Upper lobe of left lung (tissue), 6 donors: ENCODE results near the gene CYP26A1. TPM values are rescaled to one million over a fixed set of nuclear protein-coding genes. Genes with fewer than 3 reads are reported as not detected.

Experiments used
- ATAC-seq, 2 donors: fragments of 200-7000 bp; cut with Tn5 transposase; one replicate each; pipeline ENCODE4 v1.9.1; 2022; ENCODE audit warnings: mild to moderate bottlenecking in 2 of 2, moderate library complexity in 2 of 2; ENCODE audit not compliant: low FRiP score in 2 of 2
- DNase-seq, 2 donors: peaks; one replicate each; pipeline ENCODE4 v3.0.0-alpha.2; 2019 to 2020
- H3K27ac ChIP-seq, 4 donors: fragments of 200-600 bp; sonication (generic); one replicate each; pipeline ENCODE4 v1.5.1; 2016 to 2019
- H3K27me3 ChIP-seq, 4 donors: fragments of 200-600 bp; sonication (generic); one replicate each; pipeline ENCODE4 v1.5.1; 2017 to 2019
- H3K36me3 ChIP-seq, 4 donors: fragments of 200-600 bp; sonication (generic); one replicate each; pipeline ENCODE4 v1.5.1; 2016 to 2019
- H3K4me1 ChIP-seq, 4 donors: fragments of 200-600 bp; sonication (generic); one replicate each; pipeline ENCODE4 v1.5.1; 2018 to 2019
- H3K4me3 ChIP-seq, 4 donors: fragments of 200-600 bp; sonication (generic); one replicate each; pipeline ENCODE4 v1.5.1; 2017 to 2019; ENCODE audit warnings: mild to moderate bottlenecking in 2 of 4, moderate library complexity in 1 of 4
- H3K9me3 ChIP-seq, 4 donors: fragments of 200-600 bp; sonication (generic); one replicate each; pipeline ENCODE4 v1.5.1; 2018 to 2019
- CTCF ChIP-seq, 6 experiments: fragments of 450-650 bp in 4 of 6; fragments of 200-600 bp in 2 of 6; sonication (generic) in 2 of 6; IDR thresholded peaks; one replicate each; pipeline ENCODE4 v1.5.1; 2016 to 2019; ENCODE audit warnings: antibody characterized with exemption in 6 of 6
- EP300 ChIP-seq, 4 donors: sonication (generic); formaldehyde crosslinking; IDR thresholded peaks; one replicate each; pipeline ENCODE4 v1.5.1; 2017; ENCODE audit warnings: antibody characterized with exemption in 4 of 4, control low read depth in 2 of 4
- POLR2A ChIP-seq, 4 donors: fragments of 450-650 bp; IDR thresholded peaks; one replicate each; pipeline ENCODE4 v1.5.1; 2016 to 2017; ENCODE audit warnings: antibody characterized with exemption in 4 of 4, mild to moderate bottlenecking in 2 of 4
- POLR2AphosphoS5 ChIP-seq, 2 donors: sonication (generic); formaldehyde crosslinking; IDR thresholded peaks; one replicate each; pipeline ENCODE4 v1.5.1; 2017; ENCODE audit warnings: antibody characterized with exemption in 2 of 2
- WGBS, 2 donors: methylation state at CpG; one replicate each; pipeline ENCODE4 v1.1.5; 2017 to 2018; 5-methylcytosine and 5-hydroxymethylcytosine counted together
- total RNA-seq, 6 donors: library from RNA; depleted of rRNA in 4 of 6; stranded (reverse); fragments of >200 nt in 4 of 6; gene quantifications; one replicate each; pipeline versions ENCODE4 v1.1.0 to v1.2.1, GENCODE V29; 2016 to 2021
- donor health status: DM: no; HTN: no; CAD: no; lungs with moderate emphysema.
- donor health status: DM: no; HTN: yes; CAD: no; lungs with severe emphysema.

CYP26A1 gene
- total RNA-seq, 6 donors from 2014 or later: not detected

DNA sequence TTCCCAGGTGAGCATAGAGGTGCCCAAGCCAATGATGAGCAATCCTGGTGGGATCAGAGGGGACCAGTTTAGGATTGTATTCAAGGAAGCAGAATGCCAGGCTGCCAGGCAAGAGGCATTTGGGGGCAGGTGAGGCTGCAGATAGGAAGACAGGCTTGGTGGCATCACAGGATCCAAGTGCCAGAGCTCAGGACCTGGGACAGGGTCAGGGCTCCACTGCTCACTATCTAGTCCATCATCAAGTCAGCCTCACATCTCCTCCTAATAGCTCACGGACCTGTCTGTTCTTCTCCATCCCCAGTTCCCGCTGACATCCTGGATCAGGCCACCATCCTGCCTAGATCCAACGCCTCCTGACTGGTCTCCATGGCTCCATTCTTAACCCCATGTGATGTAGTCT is 47.6 kb downstream of the CYP26A1 start:
- DNase-seq (no peak), ATAC-seq (no peak)
- Histone ChIP-seq H3K4me1 (no peaks in the 10 kb centered on the region), H3K27ac (no peak overlapping the region), H3K9me3 (peaks cover under 1 to 8% (median 4%) of the 10 kb centered on the region in 4 donors), H3K27me3 (no peaks in the 10 kb centered on the region), H3K36me3 (no peaks in the 10 kb centered on the region), H3K4me3 (no peak overlapping the region)
- WGBS, 2 donors: 92% methylated on average over 3 of the region's 3 CpGs
- TF ChIP-seq POLR2AphosphoS5 (IDR thresholded peaks at IDR 0.05): no peak
- no peak for TF ChIP-seq POLR2A (IDR thresholded peaks at IDR 0.05)
- TF ChIP-seq EP300 (IDR thresholded peaks at IDR 0.05): no peak
- TF ChIP-seq CTCF (IDR thresholded peaks at IDR 0.05): no peak

DNA sequence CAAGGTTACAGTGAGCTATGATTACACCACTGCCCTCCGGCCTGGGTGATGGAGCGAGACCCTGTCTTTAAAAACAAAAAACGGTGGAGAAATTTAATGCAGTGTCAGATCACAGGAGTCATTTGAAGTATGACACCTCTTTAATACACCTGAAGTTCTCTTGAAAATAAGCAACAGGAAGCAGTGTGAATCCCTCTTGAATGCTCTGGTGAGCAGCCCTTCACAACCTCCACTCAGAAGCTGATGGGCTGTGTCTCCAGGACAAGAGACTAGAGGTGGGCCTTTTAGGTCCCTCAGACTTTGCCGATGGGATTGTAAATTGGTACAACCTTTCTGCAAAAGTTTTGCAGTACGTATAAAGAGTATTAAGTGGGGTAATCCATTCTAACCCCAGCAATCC is 50.1 kb downstream of the CYP26A1 start:
- 89 to 95% methylated on average over 5 of the region's 5 CpGs for WGBS, 2 donors
- H3K36me3 ChIP-seq: no peaks in the 10 kb centered on the region
- DNase-seq (no peak), ATAC-seq (no peak)
- no peak for TF ChIP-seq EP300 (IDR thresholded peaks at IDR 0.05)
- TF ChIP-seq POLR2A (IDR thresholded peaks at IDR 0.05): no peak
- TF ChIP-seq POLR2AphosphoS5 (IDR thresholded peaks at IDR 0.05): no peak
- TF ChIP-seq CTCF (IDR thresholded peaks at IDR 0.05): no peak
- H3K4me3 ChIP-seq: no peak overlapping the region
- H3K9me3 ChIP-seq: peaks cover 4 to 24% (median 15%) of the 10 kb centered on the region in 4 donors
- no peaks in the 10 kb centered on the region for H3K4me1 ChIP-seq
- no peaks in the 10 kb centered on the region for H3K27me3 ChIP-seq
- H3K27ac ChIP-seq: no peak overlapping the region

GRCh38 chr10:93124580-93125318 is 51.1 kb downstream of the CYP26A1 start:
- WGBS, 2 donors: 41 to 50% methylated on average over 6 of the region's 6 CpGs
- Histone ChIP-seq H3K9me3 (peaks cover 4 to 24% (median 15%) of the 10 kb centered on the region in 4 donors), H3K4me3 (no peak overlapping the region), H3K27ac (no peak overlapping the region), H3K4me1 (no peaks in the 10 kb centered on the region), H3K27me3 (no peaks in the 10 kb centered on the region), H3K36me3 (no peaks in the 10 kb centered on the region)
- TF ChIP-seq EP300 (IDR thresholded peaks at IDR 0.05): no peak
- no peak for TF ChIP-seq POLR2A (IDR thresholded peaks at IDR 0.05)
- TF ChIP-seq CTCF (IDR thresholded peaks at IDR 0.05): no peak
- TF ChIP-seq POLR2AphosphoS5 (IDR thresholded peaks at IDR 0.05): no peak
- no peak for ATAC-seq
- DNase-seq: no peak

GRCh38 chr10:93125966-93126365 is 52.3 kb downstream of the CYP26A1 start:
- Histone ChIP-seq H3K36me3 (no peaks in the 10 kb centered on the region), H3K4me1 (no peaks in the 10 kb centered on the region), H3K27ac (no peak overlapping the region), H3K4me3 (no peak overlapping the region), H3K27me3 (no peaks in the 10 kb centered on the region), H3K9me3 (peaks cover 4 to 24% (median 15%) of the 10 kb centered on the region in 4 donors)
- 84 to 95% methylated on average over 2 of the region's 2 CpGs for WGBS, 2 donors
- ATAC-seq (no peak), DNase-seq (no peak)
- TF ChIP-seq POLR2A (IDR thresholded peaks at IDR 0.05) (no peak), POLR2AphosphoS5 (IDR thresholded peaks at IDR 0.05) (no peak), CTCF (IDR thresholded peaks at IDR 0.05) (no peak), EP300 (IDR thresholded peaks at IDR 0.05) (no peak)
